ENCODE measurements around the gene ABHD13. TPM values are rescaled to one million over a fixed set of nuclear protein-coding genes. Genes with fewer than 3 reads are reported as not detected.

ABHD13 gene
- total RNA-seq, 1 experiment from 2014 or later, result 4.1 TPM

GRCh38 chr13:108195146-108195545 lies 23.0 kb upstream of the ABHD13 start:
- no peaks in the 10 kb centered on the region for H4K20me1 ChIP-seq (ENCODE audit: insufficient read depth)
- no peak for ATAC-seq
- H3K4me2 ChIP-seq (ENCODE audit: low read length), result no peak overlapping the region
- H3K4me3 ChIP-seq (replicated peaks in 1 of 2; ENCODE audit: low read depth in 1 of 2, low read length in 2 of 2), result no peak overlapping the region
- no TSS peak for BruUV-seq (replicated peaks)
- RAD21 ChIA-PET (ENCODE audit: low non-redundant PET in 1 of 2, low total read pairs in 2 of 2, uncharacterized antibody in 2 of 2, unreplicated experiment in 2 of 2), result no interaction called here
- H3K9ac ChIP-seq (ENCODE audit: low read length), result no peak overlapping the region
- no peaks in the 10 kb centered on the region for H3K9me2 ChIP-seq (ENCODE audit: insufficient read depth)
- no peaks in the 10 kb centered on the region for H3K36me3 ChIP-seq (ENCODE audit: control insufficient read depth in 1 of 2, insufficient read depth in 2 of 2, low read length in 2 of 2)
- intact Hi-C loops (cut with micrococcal nuclease), result no loop called here
- no peak for DNase-seq (ENCODE audit: low read depth, low spot score)
- H3K27ac ChIP-seq (ENCODE audit: low read depth, low read length), result no peak overlapping the region
- H3K27me3 ChIP-seq (ENCODE audit: insufficient read depth, low read length), result no peaks in the 10 kb centered on the region; the same call in 1 of the 2 replicates
- H3K79me2 ChIP-seq (ENCODE audit: insufficient read depth, low read length), result no peaks in the 10 kb centered on the region
- no peaks in the 10 kb centered on the region for H3K4me1 ChIP-seq (ENCODE audit: control insufficient read depth in 1 of 2, insufficient read depth in 2 of 2, low read length in 2 of 2)
- H3K9me3 ChIP-seq (ENCODE audit: control insufficient read depth in 1 of 2, insufficient read depth in 1 of 2, low read depth in 1 of 2, low read length in 2 of 2), result no peaks in the 10 kb centered on the region
- CTCF ChIA-PET, result no interaction called here
- no peak overlapping the region for H2AFZ ChIP-seq (ENCODE audit: low read depth, low read length, poor library complexity, severe bottlenecking)
- POLR2A ChIA-PET, result no interaction called here
- TF ChIP-seq CBX3 (IDR thresholded peaks at IDR 0.05; ENCODE audit: low read depth) (no peak), EZH2phosphoT487 (IDR thresholded peaks at IDR 0.05; ENCODE audit: borderline replicate concordance) (no peak), CEBPB (IDR thresholded peaks at IDR 0.05; ENCODE audit: low read depth) (no peak), ELF1 (IDR thresholded peaks at IDR 0.05; ENCODE audit: borderline replicate concordance, low read depth) (no peak), SP1 (IDR thresholded peaks at IDR 0.05; ENCODE audit: low read depth) (no peak), REST (IDR thresholded peaks at IDR 0.05; ENCODE audit: low read depth) (no peak), SIN3A (IDR thresholded peaks at IDR 0.05; ENCODE audit: low read depth) (no peak), SRF (IDR thresholded peaks at IDR 0.05; ENCODE audit: low read depth) (no peak), TCF7L2 (IDR thresholded peaks at IDR 0.05; ENCODE audit: borderline replicate concordance, extremely low read depth, insufficient read depth, insufficient read length) (no peak), YY1 (IDR thresholded peaks at IDR 0.05; ENCODE audit: extremely low read depth, insufficient replicate concordance, low read depth, low read length) (no peak), ZFX (IDR thresholded peaks at IDR 0.05) (no peak), EGR1 (IDR thresholded peaks at IDR 0.05; ENCODE audit: low read depth) (no peak), RAD21 (IDR thresholded peaks at IDR 0.05; ENCODE audit: low read depth) (no peak), POLR2A (IDR thresholded peaks at IDR 0.05; ENCODE audit: borderline replicate concordance, extremely low read depth, insufficient read depth, insufficient read length) (no peak), JUND (IDR thresholded peaks at IDR 0.05) (no peak), EZH2 (IDR thresholded peaks at IDR 0.05) (no peak)
- TF ChIP-seq, protein P1, sequence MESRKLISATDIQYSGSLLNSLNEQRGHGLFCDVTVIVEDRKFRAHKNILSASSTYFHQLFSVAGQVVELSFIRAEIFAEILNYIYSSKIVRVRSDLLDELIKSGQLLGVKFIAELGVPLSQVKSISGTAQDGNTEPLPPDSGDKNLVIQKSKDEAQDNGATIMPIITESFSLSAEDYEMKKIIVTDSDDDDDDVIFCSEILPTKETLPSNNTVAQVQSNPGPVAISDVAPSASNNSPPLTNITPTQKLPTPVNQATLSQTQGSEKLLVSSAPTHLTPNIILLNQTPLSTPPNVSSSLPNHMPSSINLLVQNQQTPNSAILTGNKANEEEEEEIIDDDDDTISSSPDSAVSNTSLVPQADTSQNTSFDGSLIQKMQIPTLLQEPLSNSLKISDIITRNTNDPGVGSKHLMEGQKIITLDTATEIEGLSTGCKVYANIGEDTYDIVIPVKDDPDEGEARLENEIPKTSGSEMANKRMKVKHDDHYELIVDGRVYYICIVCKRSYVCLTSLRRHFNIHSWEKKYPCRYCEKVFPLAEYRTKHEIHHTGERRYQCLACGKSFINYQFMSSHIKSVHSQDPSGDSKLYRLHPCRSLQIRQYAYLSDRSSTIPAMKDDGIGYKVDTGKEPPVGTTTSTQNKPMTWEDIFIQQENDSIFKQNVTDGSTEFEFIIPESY (IDR thresholded peaks at IDR 0.05; ENCODE audit: extremely low read depth, insufficient replicate concordance, low read length), result no peak
- TF ChIP-seq, protein P2, sequence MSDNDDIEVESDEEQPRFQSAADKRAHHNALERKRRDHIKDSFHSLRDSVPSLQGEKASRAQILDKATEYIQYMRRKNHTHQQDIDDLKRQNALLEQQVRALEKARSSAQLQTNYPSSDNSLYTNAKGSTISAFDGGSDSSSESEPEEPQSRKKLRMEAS (IDR thresholded peaks at IDR 0.05), result no peak
- TF ChIP-seq, protein P3, sequence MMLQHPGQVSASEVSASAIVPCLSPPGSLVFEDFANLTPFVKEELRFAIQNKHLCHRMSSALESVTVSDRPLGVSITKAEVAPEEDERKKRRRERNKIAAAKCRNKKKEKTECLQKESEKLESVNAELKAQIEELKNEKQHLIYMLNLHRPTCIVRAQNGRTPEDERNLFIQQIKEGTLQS (IDR thresholded peaks at IDR 0.05), result no peak
- TF ChIP-seq, protein P4, sequence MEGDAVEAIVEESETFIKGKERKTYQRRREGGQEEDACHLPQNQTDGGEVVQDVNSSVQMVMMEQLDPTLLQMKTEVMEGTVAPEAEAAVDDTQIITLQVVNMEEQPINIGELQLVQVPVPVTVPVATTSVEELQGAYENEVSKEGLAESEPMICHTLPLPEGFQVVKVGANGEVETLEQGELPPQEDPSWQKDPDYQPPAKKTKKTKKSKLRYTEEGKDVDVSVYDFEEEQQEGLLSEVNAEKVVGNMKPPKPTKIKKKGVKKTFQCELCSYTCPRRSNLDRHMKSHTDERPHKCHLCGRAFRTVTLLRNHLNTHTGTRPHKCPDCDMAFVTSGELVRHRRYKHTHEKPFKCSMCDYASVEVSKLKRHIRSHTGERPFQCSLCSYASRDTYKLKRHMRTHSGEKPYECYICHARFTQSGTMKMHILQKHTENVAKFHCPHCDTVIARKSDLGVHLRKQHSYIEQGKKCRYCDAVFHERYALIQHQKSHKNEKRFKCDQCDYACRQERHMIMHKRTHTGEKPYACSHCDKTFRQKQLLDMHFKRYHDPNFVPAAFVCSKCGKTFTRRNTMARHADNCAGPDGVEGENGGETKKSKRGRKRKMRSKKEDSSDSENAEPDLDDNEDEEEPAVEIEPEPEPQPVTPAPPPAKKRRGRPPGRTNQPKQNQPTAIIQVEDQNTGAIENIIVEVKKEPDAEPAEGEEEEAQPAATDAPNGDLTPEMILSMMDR (IDR thresholded peaks at IDR 0.05 in 2 of 3, conservative IDR thresholded peaks at IDR 0.05 in 1 of 3; ENCODE audit: borderline replicate concordance in 1 of 3, insufficient read depth in 1 of 3, low read depth in 2 of 3, low read length in 2 of 3), result no peak

All from HCT116 (cell line).